Calu3 (cell line): ENCODE data around the gene CDH13. TPM values are rescaled to one million over a fixed set of nuclear protein-coding genes. Genes with fewer than 3 reads are reported as not detected.

Experiments
- BruUV-seq: library from RNA; stranded (reverse); fragments of 400-500 nt; replicated peaks from 2 replicates; lab custom pipeline; 2021; lab: Mats Ljungman, UMichigan
- CTCF ChIA-PET: fragments of 300-600 bp; sonication (Branson Sonifier 250); formaldehyde crosslinking; loops from one replicate; lab custom pipeline; 2022; ENCODE audit warnings: antibody characterized with exemption; lab: Charles Lee
- DNase-seq: peaks from one replicate; pipeline ENCODE4 v3.0.0; 2022
- H3K27ac Mint-ChIP-seq: one replicate; pipeline ENCODE4 v1.8.0; 2022; ENCODE audit warnings: mixed read lengths; ENCODE audit not compliant: unreplicated experiment
- H3K27me3 Mint-ChIP-seq: one replicate; pipeline ENCODE4 v1.8.0; 2022; ENCODE audit warnings: mixed read lengths; ENCODE audit not compliant: unreplicated experiment
- H3K36me3 Mint-ChIP-seq: one replicate; pipeline ENCODE4 v1.8.0; 2022; ENCODE audit warnings: mild to moderate bottlenecking, moderate library complexity, mixed read lengths; ENCODE audit not compliant: insufficient read depth, unreplicated experiment
- H3K4me1 Mint-ChIP-seq: one replicate; pipeline ENCODE4 v1.8.0; 2022; ENCODE audit warnings: mild to moderate bottlenecking, low read depth, mixed read lengths; ENCODE audit not compliant: unreplicated experiment
- H3K4me3 Mint-ChIP-seq: one replicate; pipeline ENCODE4 v1.8.0; 2022; ENCODE audit warnings: mild to moderate bottlenecking, low read depth, moderate library complexity, mixed read lengths; ENCODE audit not compliant: unreplicated experiment
- H3K9me3 Mint-ChIP-seq: one replicate; pipeline ENCODE4 v1.8.0; 2022; ENCODE audit warnings: low read depth, mixed read lengths; ENCODE audit not compliant: unreplicated experiment
- CTCF ChIP-seq: fragments of 200-600 bp; IDR thresholded peaks from one replicate; pipeline ENCODE4 v1.8.0; 2022; ENCODE audit warnings: antibody characterized with exemption; ENCODE audit not compliant: unreplicated experiment
- intact Hi-C: fragments of 100-400 bp; cut with micrococcal nuclease; formaldehyde crosslinking; loops from one replicate; pipeline ENCODE4 v1.10.0; 2022; ENCODE audit not compliant: unreplicated experiment
- total RNA-seq: library from RNA; stranded (reverse); gene quantifications from 2 replicates; pipeline ENCODE4 v1.2.3, GENCODE V29; 2022

The CDH13 gene
- total RNA-seq, 1 experiment from 2014 or later: not detected

DNA sequence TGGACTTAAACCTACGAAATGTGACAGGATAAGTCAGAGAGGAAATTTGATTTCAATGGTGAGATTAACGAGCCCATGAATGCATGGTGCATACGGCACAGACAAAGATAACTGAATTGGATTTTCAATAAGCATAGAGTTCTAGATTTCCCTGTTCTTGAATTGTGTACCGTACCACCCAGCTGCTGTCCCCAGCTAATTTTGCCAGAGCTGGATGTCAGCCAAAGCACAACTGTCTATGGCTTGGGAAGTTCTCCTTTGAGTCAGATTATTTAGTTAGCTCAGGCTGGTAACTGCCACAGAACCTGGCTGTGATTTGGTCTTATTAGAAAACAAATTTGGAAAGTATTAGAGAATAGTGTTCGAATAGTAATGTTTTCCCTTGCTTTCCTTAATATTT is 143.1 kb downstream of the CDH13 start:
- intact Hi-C loops: no loop called here
- no peaks in the 10 kb centered on the region for H3K27me3 Mint-ChIP-seq
- DNase-seq: no peak
- H3K36me3 Mint-ChIP-seq: no peaks in the 10 kb centered on the region
- H3K4me3 Mint-ChIP-seq: no peak overlapping the region
- no peak overlapping the region for H3K27ac Mint-ChIP-seq
- H3K9me3 Mint-ChIP-seq: peaks cover 7% of the 10 kb centered on the region
- no peaks in the 10 kb centered on the region for H3K4me1 Mint-ChIP-seq
- no peak for TF ChIP-seq CTCF
- CTCF ChIA-PET: no interaction called here
- no TSS peak for BruUV-seq

DNA sequence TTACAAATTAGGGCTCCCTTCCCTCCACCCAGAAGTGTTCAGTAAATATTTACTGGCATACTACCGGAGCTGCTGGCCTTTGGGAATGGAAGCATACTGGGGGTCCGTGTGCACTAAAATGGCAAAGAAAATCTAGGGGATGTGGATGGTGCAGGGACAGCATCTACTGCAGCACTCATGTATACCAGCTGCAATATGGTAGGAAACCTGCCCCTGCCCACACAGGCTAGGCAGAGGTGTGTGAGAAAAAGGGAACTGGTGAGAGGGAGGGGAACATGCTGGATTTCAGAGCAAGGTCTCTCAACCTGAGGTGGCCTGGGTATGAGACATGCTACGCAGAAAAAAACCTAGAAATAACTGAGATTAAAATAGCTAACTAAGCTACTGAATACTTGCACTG is 145.4 kb downstream of the CDH13 start:
- Mint-ChIP-seq H3K27me3 (no peaks in the 10 kb centered on the region), H3K4me3 (no peak overlapping the region), H3K36me3 (no peaks in the 10 kb centered on the region), H3K4me1 (no peaks in the 10 kb centered on the region), H3K27ac (no peak overlapping the region), H3K9me3 (peaks cover 7% of the 10 kb centered on the region)
- DNase-seq: no peak
- intact Hi-C loops: no loop called here
- CTCF ChIA-PET: no interaction called here
- TF ChIP-seq CTCF: no peak
- BruUV-seq: no TSS peak

- no peak overlapping the region for H3K4me3 Mint-ChIP-seq
- no peaks in the 10 kb centered on the region for H3K36me3 Mint-ChIP-seq
- CTCF ChIA-PET: no interaction called here
- DNase-seq: no peak
- intact Hi-C loops: no loop called here
- H3K27ac Mint-ChIP-seq: no peak overlapping the region
- no peaks in the 10 kb centered on the region for H3K27me3 Mint-ChIP-seq
- no peak for TF ChIP-seq CTCF
- peaks cover 2% of the 10 kb centered on the region for H3K9me3 Mint-ChIP-seq
- no peaks in the 10 kb centered on the region for H3K4me1 Mint-ChIP-seq
- BruUV-seq: no TSS peak
Observed at GRCh38 chr16:82773018-82773417, 146.2 kb downstream of the CDH13 start.

DNA sequence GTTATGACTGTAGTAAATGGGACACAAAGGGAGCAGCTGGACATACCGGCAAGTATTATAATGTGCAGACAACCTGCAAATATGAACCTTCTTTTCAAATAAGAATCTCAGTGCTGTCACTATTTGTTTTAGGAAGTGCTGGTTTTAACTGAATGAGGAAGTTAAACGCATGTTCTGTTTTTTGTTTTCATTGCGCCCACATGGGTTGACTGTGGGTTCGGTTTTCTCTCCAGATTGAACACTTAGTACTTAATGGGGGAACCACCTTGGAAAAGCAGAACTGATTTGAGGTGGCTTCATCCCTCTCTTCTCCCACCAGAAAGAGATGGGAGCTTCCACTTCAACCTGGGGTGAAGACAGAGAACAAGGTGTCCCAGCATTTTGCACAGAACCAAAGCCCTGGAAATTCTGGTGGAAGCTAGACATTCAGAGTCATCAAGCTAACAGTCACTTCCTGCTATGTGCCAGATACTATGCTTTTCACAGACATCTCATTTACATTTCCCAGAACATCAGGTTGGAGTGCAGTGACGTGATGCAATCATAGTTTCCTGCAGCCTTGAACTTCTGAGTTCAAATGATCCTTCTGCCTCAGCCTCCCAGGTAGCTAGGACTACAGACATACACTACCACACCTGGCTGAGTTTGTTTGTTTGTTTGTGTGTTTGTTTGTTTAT is 149.8 kb downstream of the CDH13 start:
- DNase-seq: no peak
- no TSS peak for BruUV-seq
- no peak overlapping the region for H3K27ac Mint-ChIP-seq
- H3K27me3 Mint-ChIP-seq: no peaks in the 10 kb centered on the region
- intact Hi-C loops: no loop called here
- H3K4me3 Mint-ChIP-seq: no peak overlapping the region
- TF ChIP-seq CTCF: no peak
- CTCF ChIA-PET: no interaction called here
- H3K4me1 Mint-ChIP-seq: no peaks in the 10 kb centered on the region
- peaks cover 4% of the 10 kb centered on the region for H3K9me3 Mint-ChIP-seq
- H3K36me3 Mint-ChIP-seq: no peaks in the 10 kb centered on the region
